ACHN (cell line): ENCODE data around the gene ENAH.

Source experiments
- DNase-seq: peaks from one replicate; pipeline ENCODE4 v3.0.0-alpha.2; 2015
- in situ Hi-C: cut with HindIII; loops from 2 replicates; pipeline ENCODE4 v1.10.0; 2017; ENCODE audit warnings: low sequenced_read_pairs, low pct_ligation_motif_present, low pct_unique_long_range_greater_than_20kb

Gene ENAH

DNA sequence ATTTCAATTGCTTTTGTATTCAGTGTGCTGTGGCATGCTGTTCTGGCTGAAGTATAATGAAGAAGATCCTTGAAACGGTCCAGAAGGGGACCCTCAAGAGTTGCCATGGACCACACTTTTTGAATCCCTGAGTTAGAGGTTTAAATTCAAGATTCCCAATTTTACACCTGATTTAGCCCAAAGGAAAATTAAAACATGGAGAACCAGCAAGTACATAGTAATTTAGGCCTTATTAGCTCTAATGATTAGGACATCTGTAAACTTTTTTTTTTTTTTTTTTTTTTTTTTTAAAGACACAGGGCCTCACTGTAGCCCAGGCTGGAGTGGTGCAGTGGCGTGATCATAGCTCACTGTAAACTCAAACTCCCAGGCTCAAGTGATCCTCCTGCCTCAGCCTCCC, 107.3 kb downstream of the ENAH start:
- no peak for DNase-seq
- in situ Hi-C loops = no loop called here

DNA sequence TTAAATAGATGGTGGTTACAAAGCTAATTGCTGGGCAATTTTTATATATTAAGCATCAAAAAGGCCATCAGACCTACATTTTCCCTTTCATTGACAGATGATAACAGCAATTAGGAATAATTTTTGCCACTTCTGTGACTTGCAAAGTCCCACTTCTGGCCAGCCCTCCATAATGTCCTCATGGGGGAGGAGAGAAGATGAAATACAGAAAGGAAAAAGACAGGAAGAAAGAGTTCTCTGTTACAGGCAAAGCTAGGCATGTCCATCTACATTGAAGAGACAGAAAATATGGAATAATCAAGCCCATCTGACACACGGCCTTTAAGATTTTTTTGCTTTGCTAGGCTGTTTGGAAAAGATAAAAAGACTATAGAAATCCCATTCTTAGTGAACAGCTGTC, 108.0 kb downstream of the ENAH start:
- DNase-seq = no peak

DNA sequence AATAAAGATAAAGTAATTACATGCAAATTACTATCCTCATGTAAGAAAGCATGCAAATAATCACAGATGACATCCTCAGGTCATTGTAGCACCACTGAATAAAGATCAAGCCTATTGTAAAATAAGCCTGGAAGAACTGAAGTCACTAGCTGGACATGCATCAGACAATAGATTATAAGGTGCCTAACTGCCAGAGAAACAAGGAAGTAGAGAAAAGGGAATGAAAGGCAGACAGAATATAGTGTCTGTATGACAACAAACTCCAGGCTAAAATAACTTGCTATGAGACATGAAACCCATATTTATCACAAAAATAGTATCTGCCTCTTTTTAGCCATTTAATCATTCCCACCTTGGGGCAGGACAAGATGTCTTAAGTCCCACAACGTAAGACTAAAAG, 108.7 kb downstream of the ENAH start:
- no peak for DNase-seq
- in situ Hi-C loops = no loop called here

More for the DNA sequence above, 108.0 kb downstream of the ENAH start:
- in situ Hi-C loops = no loop called here

DNA sequence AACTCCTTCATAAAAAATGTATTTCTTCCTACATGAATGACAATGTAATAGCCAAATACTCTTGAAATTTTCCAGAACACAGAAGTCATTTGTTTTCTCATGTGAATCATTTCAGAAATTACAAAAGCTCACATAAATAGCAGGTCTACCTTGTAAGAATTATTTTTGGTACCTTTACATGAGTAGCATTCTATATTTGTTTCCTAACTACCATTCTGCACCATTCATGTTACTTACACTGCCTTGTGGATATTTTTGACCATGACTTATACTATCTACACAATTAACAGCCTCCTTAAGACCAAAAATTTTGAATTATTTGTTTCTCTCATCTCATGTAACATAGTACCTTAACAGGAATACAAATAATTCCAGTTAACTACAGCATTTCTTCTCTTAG, 109.6 kb downstream of the ENAH start:
- in situ Hi-C loops = no loop called here

DNA sequence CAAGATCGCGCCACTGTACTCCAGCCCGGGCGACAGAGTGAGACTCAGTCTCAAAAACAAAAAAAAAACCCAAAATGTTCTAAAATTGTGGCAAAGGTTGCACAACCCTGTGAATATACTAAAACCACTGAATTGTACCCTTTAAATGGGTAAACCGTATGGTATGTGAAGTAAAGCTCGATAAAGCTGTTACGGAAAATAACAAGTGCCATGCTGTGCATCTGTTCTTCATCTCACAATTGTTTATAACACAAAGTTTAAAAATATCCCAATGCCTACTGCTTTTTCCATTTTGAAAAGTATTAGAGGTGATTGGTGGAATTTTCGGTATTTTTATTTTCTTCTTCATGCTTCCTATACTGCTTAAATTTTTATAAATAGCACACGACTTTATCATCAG, 111.5 kb downstream of the ENAH start:
- DNase-seq = no peak
- in situ Hi-C loops = no loop called here

More for the DNA sequence above, 109.6 kb downstream of the ENAH start:
- no peak for DNase-seq

DNA sequence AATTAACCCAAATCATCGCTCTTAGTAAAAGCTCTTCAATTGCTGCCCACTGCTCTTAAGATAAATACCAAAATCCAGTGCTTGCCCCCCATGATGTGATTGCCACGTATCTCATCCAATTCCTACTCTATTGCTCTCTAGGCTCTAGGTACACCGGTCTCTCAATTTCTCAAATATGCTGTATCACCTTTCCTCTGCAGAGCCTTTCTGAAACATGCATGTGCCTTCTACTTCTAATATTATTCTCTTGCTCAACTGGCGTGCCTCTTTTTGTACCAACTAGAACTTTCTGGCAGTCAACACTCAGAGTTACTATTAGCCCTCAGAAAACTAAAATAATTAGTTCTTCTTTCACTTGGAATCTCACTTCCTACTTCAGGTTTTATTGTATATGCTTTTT, 113.3 kb downstream of the ENAH start:
- in situ Hi-C loops = no loop called here

DNA sequence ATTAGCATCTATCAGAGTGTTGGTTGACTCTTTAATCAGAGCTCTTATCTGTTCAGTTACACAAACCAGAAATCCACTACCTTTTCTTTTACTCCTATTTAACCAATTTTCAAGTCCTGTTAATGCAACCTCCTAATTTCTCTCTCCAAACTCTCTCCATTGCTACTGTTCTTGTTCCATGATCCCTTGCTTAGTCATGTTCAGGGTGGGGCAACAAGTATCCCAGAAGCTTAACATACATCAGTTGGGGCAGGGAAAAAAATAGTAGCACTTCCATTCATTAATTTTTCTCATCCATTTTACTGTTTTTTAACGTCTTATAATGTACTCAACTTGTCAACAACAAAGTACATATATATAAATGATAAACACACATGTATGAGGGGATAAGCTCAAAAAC, 113.9 kb downstream of the ENAH start:
- in situ Hi-C loops = no loop called here
- DNase-seq = no peak

More for the DNA sequence above, 113.3 kb downstream of the ENAH start:
- no peak for DNase-seq

DNA sequence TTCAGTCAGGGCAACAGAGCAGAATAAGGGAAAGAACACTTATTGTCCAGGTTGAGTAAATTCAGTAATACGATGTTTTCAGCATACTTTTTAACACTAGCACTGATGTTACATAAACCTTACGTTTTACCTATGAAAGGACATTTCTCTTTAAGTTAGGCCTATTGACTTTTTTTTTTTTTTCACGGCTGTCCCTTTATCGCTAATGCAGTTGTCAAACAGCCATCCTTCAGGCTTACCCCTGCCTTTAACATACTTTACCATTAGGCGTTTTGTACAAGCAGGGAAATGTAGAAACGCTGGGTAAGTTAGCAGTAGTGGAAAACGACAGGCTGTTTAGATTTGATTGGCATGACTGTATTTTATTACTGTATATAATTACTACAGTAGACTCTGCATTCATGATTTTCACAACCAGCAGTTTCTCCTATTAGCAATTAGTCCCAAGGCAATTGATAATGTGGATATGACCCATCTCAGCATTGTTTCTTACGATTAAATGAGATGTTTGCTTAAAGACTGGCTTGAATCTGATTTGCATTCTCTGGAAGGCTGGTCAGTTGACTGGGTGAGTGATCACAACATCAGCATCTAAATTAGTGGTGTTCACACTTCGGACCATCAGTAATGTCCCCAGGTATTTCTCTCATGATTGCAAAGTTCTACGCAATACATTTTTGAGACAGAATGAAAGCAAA, 115.2 kb downstream of the ENAH start:
- in situ Hi-C loops = no loop called here

DNA sequence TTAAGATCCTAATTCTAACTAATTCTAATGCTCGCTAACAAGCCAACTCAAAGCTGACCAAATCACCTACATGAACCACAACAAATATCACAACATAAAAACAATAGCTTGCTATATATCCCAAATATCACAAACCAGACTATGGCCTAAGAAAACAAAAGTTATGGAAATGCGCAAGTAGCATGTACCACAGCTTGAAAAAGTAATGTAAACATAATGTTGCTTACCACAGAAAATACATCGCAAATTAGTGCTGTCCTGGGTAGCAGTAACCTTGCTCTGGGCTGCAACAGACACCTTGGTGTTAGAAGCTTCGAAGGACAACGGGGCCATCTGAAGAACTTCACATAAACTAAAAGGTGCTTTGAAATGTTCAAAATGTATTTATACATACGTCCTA, 117.6 kb downstream of the ENAH start:
- in situ Hi-C loops = no loop called here
- no peak for DNase-seq

More for the DNA sequence above, 115.2 kb downstream of the ENAH start:
- no peak for DNase-seq

DNA sequence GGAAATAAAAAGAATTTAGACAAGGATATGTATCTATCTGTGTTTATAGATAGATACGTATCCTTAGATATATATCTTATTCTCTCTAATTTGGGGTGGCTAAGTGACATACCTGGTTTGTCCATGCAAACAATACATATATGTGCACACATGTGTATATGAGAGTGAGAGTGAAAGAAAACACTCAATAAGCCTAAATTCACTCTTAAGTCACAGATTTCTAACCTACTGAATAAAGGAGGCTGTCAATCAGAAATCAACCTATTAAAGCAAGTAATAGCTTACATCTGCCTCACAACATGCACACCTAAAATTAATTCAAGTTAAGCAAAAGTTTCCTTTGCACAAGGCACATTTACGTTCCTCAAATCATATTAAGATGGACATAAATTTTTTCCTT, 118.2 kb downstream of the ENAH start:
- in situ Hi-C loops = no loop called here
- no peak for DNase-seq

DNA sequence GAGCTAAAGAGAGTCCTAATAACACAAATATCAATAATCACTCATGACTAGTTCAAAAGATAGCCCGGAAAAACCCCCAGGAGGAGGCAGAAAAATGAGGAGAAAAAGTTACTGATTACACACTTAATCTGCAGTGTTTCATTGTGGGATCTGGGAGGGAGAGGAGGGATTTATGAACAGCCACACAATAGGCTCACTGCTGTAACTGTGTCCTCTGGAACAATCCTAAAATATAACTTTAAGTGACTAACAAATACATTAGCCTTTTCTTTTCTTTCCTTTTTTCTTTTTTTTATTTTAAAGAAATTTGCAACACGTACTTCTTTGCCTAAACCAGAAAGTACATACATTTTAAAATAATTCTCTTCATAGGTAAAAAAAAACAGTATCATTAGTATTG, 118.8 kb downstream of the ENAH start:
- peak; percentile 24 for DNase-seq
- in situ Hi-C loops = no loop called here

DNA sequence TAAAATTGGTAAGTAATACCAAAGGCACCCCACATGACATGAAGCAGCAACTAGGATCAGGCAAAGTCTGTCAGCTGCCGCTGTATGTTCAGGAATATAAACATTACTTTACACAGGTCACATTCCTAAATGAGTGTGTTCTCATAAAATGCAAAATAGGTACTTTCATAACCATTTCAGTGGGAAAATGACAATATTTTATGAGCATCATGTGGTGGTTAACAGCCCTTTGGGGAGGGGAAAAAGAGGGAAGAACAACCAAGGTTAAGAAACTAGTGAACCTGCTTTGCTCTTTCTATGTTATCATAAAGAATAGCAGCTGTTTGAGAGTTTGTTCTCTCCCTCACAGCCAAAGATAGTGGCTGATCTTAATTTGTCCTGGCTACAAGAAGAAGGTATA, 119.7 kb downstream of the ENAH start:
- DNase-seq = no peak
- in situ Hi-C loops = no loop called here

DNA sequence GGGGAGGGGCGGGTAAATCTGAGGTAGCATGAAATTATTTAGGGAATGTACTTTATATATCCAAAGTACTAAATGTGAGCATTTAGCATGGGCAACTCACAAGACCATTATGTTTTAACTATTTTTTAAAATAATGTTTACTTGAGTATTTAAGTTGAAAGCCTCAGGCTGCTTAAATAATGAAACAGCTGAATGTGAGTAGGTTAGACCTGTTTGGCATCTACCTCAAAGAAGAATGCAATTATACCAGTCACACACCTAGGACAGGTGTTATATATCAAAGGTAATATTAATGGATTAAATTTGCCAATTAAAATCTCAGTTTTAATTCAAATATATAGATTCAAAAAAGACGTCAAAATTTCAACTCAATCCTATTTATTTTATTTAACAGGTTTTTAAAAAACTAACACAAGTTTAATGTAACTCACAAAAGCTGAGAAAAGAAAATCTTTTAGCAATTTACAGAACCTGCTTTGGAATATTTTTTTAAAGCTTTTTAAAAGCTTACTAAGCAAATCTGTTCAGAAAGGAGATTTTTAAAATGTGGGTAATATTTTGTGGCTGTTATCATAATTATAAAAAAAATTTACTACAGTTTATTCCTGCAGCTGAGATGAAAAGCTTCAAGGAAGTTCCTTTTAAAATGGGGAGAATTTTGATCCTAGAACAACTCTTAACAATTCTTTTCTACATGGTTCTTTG, 120.5 kb downstream of the ENAH start:
- in situ Hi-C loops = no loop called here
- no peak for DNase-seq

DNA sequence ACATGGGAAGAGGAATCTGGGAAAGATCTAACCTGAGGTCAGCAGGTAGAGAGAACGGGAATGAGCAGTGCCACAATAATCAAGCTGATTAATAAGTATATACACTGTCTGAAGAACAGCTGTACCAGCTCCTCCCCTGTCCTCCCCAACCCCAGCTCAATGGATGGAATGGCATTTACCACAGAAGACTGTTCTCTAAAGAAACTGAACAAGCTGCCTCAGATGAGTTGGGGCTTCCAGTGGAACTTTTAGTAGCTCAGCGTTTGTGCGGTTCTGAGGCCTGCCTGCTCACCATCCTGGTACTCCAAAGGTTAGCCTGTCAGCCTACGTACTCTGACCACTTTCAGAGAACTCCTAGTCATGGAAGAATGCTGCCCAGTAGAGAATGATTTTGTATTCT, 123.2 kb downstream of the ENAH start:
- in situ Hi-C loops = no loop called here
- DNase-seq = no peak

DNA sequence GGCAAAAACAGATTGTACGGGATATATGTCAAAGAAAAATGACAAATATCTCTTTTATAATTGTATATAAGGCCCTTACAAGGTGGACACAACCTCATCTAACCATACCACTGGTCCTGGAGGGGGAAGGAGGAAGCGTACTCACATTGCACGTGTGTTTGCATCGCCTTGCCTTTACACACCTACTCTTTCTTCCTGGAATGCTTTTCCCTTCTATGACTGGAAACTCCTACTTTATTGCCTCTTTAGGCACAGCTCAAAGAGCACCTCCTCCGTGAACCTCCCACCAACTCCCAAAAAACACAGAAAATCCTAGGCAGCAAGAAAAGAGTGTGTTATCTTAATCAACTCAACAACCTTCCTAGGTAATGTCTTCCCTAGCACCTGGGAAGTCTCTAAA, 125.3 kb downstream of the ENAH start:
- DNase-seq = no peak
- in situ Hi-C loops = no loop called here

DNA sequence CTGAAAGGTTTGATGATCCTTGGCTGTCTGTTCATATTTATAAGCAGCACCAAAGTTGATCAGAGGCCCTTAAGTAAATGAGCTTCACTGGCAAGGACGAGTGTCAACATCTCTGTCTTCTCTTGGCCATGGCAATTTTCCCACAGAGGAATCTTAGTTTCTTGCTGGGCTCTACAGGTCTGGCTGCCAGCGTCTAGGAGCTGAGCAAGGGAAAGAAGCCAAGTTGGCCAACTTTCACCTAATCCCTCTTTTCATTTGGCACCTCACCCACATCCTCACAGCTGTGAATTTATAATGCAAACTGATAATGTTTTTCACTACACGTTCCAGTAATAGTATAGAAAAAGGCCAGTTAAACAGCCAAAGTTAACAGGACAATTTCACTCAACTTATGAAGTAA, 126.0 kb downstream of the ENAH start:
- DNase-seq = no peak
- in situ Hi-C loops = no loop called here

DNA sequence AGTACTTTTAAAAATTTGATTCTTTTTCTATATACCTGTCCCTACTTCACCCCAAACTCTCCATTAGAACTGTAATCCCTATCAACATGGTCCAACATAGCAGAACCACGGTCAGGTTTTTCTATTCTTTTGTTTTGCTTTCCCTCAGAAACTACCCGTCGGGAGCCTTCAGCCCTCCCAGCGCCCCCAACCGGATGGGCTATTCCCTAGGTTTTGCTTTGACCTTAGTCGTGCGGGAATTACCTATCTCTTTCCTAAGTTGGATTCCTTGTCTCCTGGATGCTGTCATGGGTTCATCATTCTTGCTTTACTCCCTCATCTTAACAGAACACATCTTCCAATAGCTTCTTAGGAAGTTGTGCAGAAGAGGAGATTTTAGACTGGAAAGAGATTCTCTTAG, 127.5 kb downstream of the ENAH start:
- in situ Hi-C loops = no loop called here
- no peak for DNase-seq

DNA sequence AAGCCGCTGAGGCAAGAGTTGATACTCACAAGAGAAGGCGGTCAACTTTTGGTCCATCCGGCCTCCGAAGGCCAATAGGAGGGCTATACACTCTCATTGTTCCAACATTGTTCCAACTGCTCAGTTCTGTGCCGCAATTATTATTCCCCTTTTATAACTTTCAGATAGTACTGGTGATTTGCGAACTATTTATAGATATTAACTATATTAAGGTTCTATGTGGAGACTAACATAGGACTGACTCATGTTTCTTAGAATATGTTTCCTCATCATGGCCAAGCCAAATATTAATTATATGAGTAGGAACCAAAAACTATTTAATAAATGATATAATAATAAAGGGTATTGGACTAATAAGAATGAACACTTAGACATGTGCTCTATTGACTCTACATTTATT, 128.4 kb downstream of the ENAH start:
- in situ Hi-C loops = no loop called here
- no peak for DNase-seq

DNA sequence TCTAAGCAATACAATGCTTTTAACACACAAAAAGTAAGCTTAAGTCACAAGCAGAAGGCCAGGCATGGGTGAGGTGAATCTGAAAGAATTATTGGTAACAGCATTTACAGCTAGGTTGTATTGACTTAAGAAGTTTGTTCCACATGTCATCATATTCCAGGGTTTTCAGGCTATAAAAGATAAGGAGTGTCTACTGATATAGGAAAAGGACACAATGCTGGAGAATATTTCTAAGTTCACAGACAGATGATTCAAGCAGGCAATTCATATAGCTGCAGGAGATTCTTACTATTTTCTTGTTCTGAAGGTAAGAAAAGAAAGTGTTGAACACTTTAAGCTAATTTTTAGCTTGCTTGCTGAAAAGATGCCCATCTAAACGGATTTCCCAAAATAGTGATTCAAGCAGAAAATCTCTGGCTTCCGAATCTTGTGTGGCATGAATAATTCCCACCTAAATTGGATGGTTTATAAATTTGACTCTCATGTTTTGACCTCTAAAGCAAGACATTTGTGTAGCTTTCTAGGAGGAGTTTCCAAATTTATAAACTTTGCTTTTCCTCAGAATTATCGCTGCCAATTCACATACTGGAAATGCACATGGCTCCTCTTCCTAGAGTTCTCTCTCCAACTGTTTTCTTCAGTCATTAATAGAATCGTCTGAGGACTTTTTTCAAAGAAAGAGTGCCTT, 129.5 kb downstream of the ENAH start:
- in situ Hi-C loops = no loop called here
- no peak for DNase-seq
